Measurements from ENCODE around the gene POLR2F. TPM values are rescaled to one million over a fixed set of nuclear protein-coding genes. Genes with fewer than 3 reads are reported as not detected.

The POLR2F gene
- total and polyA plus RNA-seq, 9 of the 15 experiments (the other 6 are each of a cell fraction or from before 2014, with no cell fraction given), result 98.9 to 410 (median 168) TPM

- no peaks in the 10 kb centered on the region for H3K9me1 ChIP-seq (ENCODE audit: control insufficient read depth, insufficient read depth, low read length)
- in situ Hi-C loops (cut with MboI) (no loop called here), intact Hi-C loops (cut with micrococcal nuclease) (no loop called here)
- 34% methylated on average over 9 of the region's 10 CpGs for WGBS (ENCODE audit: insufficient coverage, low coverage, missing lambda C conversion rate)
- H4K20me1 ChIP-seq (replicated peaks; ENCODE audit: control insufficient read depth, insufficient read depth, low read length), result no peaks in the 10 kb centered on the region
- H3K9me3 ChIP-seq (replicated peaks; ENCODE audit: control insufficient read depth, insufficient read depth, low read depth, low read length), result no peaks in the 10 kb centered on the region
- ATAC-seq (peak; percentile 80), DNase-seq (ENCODE audit: extremely low read depth in 1 of 4, low spot score in 3 of 4) (peak; percentile 53 to 77 (median 63)), FAIRE-seq (peak; percentile 93)
- CTCF ChIA-PET (ENCODE audit: low intra/inter-chr PET ratio), result interaction anchor here (0.8 to 1.7 kb wide), 2 partner anchors 17 to 26 kb away, joined by 3 to 4 read pairs; no protein-coding TSS in a partner anchor
- no peaks in the 10 kb centered on the region for H3K27me3 ChIP-seq (ENCODE audit: control insufficient read depth in 2 of 2, insufficient read depth in 2 of 2, low read length in 2 of 2)
- peak overlapping the region; percentile 70 to 94 for H3K9ac ChIP-seq (ENCODE audit: insufficient read depth in 1 of 2, low read depth in 2 of 2, low read length in 2 of 2)
- TSS peak; percentile 48 for BruUV-seq (replicated peaks)
- 0 out of 2 replicates have a peak overlapping the region, but pooled peaks have one; percentile 41 for H3K4me3 ChIP-seq
- peak overlapping the region; percentile 41 for H2AFZ ChIP-seq (ENCODE audit: low read depth, low read length)
- POLR2A ChIA-PET, result interaction anchor here (0.5 to 2.7 kb wide), 6 partner anchors 8 to 90 kb away, joined by 3 to 16 read pairs (median 4); no protein-coding TSS in a partner anchor
- H3K27ac ChIP-seq (ENCODE audit: extremely low read depth, low read depth, low read length), result peak overlapping the region; percentile 86
- H3K79me2 ChIP-seq (ENCODE audit: control insufficient read depth, insufficient read depth, low read length), result peaks cover 8% of the 10 kb centered on the region; the same call in 2 of the 3 replicates
- no peaks in the 10 kb centered on the region for H3K36me3 ChIP-seq (ENCODE audit: control insufficient read depth, insufficient read depth, low read length)
- peak overlapping the region; percentile 56 for H3K4me2 ChIP-seq (ENCODE audit: insufficient read depth, low read length)
- peaks cover 20 to 26% of the 10 kb centered on the region in 2 experiments; a peak in 4 of 5 replicates for H3K4me1 ChIP-seq (replicated peaks in 1 of 2; ENCODE audit: control insufficient read depth in 2 of 2, insufficient read depth in 2 of 2, low read length in 2 of 2)
- TF ChIP-seq NFRKB (IDR thresholded peaks at IDR 0.05; ENCODE audit: low read depth) (no peak; the same call in 1 of the 2 replicates), KLF10 (CRISPR knock-in tag; IDR thresholded peaks at IDR 0.05) (no peak), MTA3 (IDR thresholded peaks at IDR 0.05; ENCODE audit: borderline replicate concordance) (0 out of 2 replicates have a peak, but pooled peaks have one; percentile 35), ZNF780A (CRISPR knock-in tag; IDR thresholded peaks at IDR 0.05) (no peak), ARID2 (IDR thresholded peaks at IDR 0.05) (no peak), CEBPB (tag; IDR thresholded peaks at IDR 0.05) (peak; percentile 53; the same call in 1 of the 2 replicates), ZNF583 (CRISPR knock-in tag; IDR thresholded peaks at IDR 0.05) (0 out of 2 replicates have a peak, but pooled peaks have one; percentile 15), ZNF717 (CRISPR knock-in tag; IDR thresholded peaks at IDR 0.05) (no peak), EWSR1 (IDR thresholded peaks at IDR 0.05; ENCODE audit: borderline replicate concordance, low read depth, partially characterized antibody) (no peak), ZNF316 (IDR thresholded peaks at IDR 0.05) (no peak), CREM (IDR thresholded peaks at IDR 0.05; ENCODE audit: low read depth) (peak; percentile 59; the same call in 1 of the 2 replicates), CXXC5 (CRISPR knock-in tag; IDR thresholded peaks at IDR 0.05) (no peak; the same call in 1 of the 2 replicates), ZNF354B (CRISPR knock-in tag; IDR thresholded peaks at IDR 0.05) (no peak), IFI16 (CRISPR knock-in tag; IDR thresholded peaks at IDR 0.05) (no peak), HDAC2 (IDR thresholded peaks at IDR 0.05) (peak; percentile 17; the same call in 1 of the 2 replicates), ZZZ3 (IDR thresholded peaks at IDR 0.05) (no peak), PPARD (CRISPR knock-in tag; IDR thresholded peaks at IDR 0.05) (no peak), ZNF184 (CRISPR knock-in tag; IDR thresholded peaks at IDR 0.05) (no peak), CBX3 (IDR thresholded peaks at IDR 0.05; ENCODE audit: borderline replicate concordance in 1 of 2, low read length in 2 of 2) (no peak), ARID3A (IDR thresholded peaks at IDR 0.05; ENCODE audit: borderline replicate concordance, low read depth, low read length) (no peak), ZNF507 (tag; conservative IDR thresholded peaks at IDR 0.05) (no peak), TGIF2 (CRISPR knock-in tag; IDR thresholded peaks at IDR 0.05) (no peak)
These were observed 48.6 kb upstream of the POLR2F start for GRCh38 chr22:37904572-37905533.
